CD14-positive monocyte (primary cell): ENCODE data around the gene CD36. TPM values are rescaled to one million over a fixed set of nuclear protein-coding genes. Genes with fewer than 3 reads are reported as not detected.

Experiments used
- DNase-seq, 3 donors: peaks; one replicate each; pipeline ENCODE4 v3.0.0-alpha.2; 2011 to 2022
- H2AFZ ChIP-seq: 2 replicates; pipeline ENCODE4 v1.6.0; 2012; ENCODE audit warnings: mild to moderate bottlenecking, low read depth, low read length, inconsistent platforms; ENCODE audit not compliant: insufficient read depth, poor library complexity, severe bottlenecking
- H3K27ac ChIP-seq, 2 donors: 1 replicate in 1 of 2; 2 replicates in 1 of 2; pipeline ENCODE4 v1.5.1; 2012 to 2013; ENCODE audit warnings: low read length in 2 of 2, control low read depth in 1 of 2, inconsistent platforms in 1 of 2, low read depth in 1 of 2, mild to moderate bottlenecking in 1 of 2
- H3K27me3 ChIP-seq, 2 donors: one replicate each; pipeline versions ENCODE4 v1.6.0 to v1.6.1; 2011 to 2013; ENCODE audit warnings: low read length in 2 of 2; ENCODE audit not compliant: control insufficient read depth in 2 of 2, insufficient read depth in 2 of 2
- H3K36me3 ChIP-seq, 2 donors: replicated peaks in 1 of 2; 1 replicate in 1 of 2; 2 replicates in 1 of 2; pipeline versions ENCODE4 v1.5.1 to v1.6.1; 2012 to 2013; ENCODE audit warnings: low read length in 2 of 2, control low read depth in 1 of 2, inconsistent platforms in 1 of 2, mild to moderate bottlenecking in 1 of 2; ENCODE audit not compliant: insufficient read depth in 2 of 2, control insufficient read depth in 1 of 2
- H3K4me1 ChIP-seq, 2 donors: 1 replicate in 1 of 2; 2 replicates in 1 of 2; pipeline versions ENCODE4 v1.5.1 to v1.6.1; 2012 to 2013; ENCODE audit warnings: low read length in 2 of 2, control low read depth in 1 of 2, inconsistent platforms in 1 of 2, mild to moderate bottlenecking in 1 of 2, moderate library complexity in 1 of 2; ENCODE audit not compliant: insufficient read depth in 2 of 2, control insufficient read depth in 1 of 2
- H3K4me2 ChIP-seq: replicated peaks from 2 replicates; pipeline ENCODE3; 2012; ENCODE audit warnings: low read length, moderate library complexity, mild to moderate bottlenecking; ENCODE audit not compliant: poor library complexity, severe bottlenecking; ENCODE audit errors: extremely low read depth
- H3K4me3 ChIP-seq, 3 experiments: fragments of 200-600 bp in 1 of 3; sonication (generic) in 1 of 3; replicated peaks in 1 of 3; 1 replicate in 2 of 3; 2 replicates in 1 of 3; pipeline ENCODE4 v1.5.1; 2011 to 2013; ENCODE audit warnings: low read length in 3 of 3, mild to moderate bottlenecking in 3 of 3, control low read depth in 2 of 3, low read depth in 2 of 3, inconsistent platforms in 1 of 3, moderate library complexity in 1 of 3
- H3K79me2 ChIP-seq: 2 replicates; pipeline ENCODE4 v1.6.0; 2012; ENCODE audit warnings: mild to moderate bottlenecking, control low read depth, inconsistent platforms, low read length, moderate library complexity; ENCODE audit not compliant: insufficient read depth
- H3K9ac ChIP-seq: 2 replicates; pipeline ENCODE4 v1.6.0; 2017; ENCODE audit warnings: low read length, mild to moderate bottlenecking; ENCODE audit not compliant: insufficient read depth, poor library complexity, severe bottlenecking
- H3K9me3 ChIP-seq, 2 donors: replicated peaks in 1 of 2; 1 replicate in 1 of 2; 2 replicates in 1 of 2; pipeline versions ENCODE4 v1.5.1 to v1.6.1; 2012 to 2013; ENCODE audit warnings: low read length in 2 of 2, control low read depth in 1 of 2; ENCODE audit not compliant: control insufficient read depth in 1 of 2, insufficient read depth in 1 of 2
- H4K20me1 ChIP-seq: 2 replicates; pipeline ENCODE4 v1.6.0; 2012; ENCODE audit warnings: mild to moderate bottlenecking, low read length, control low read depth, moderate library complexity; ENCODE audit not compliant: insufficient read depth
- H3K27ac Mint-ChIP-seq, 7 donors: one replicate each; pipeline ENCODE4 v1.8.0; 2020; ENCODE audit warnings: mild to moderate bottlenecking in 7 of 7, mixed read lengths in 7 of 7, moderate library complexity in 6 of 7, inconsistent platforms in 2 of 7
- H3K27me3 Mint-ChIP-seq, 3 donors: one replicate each; pipeline ENCODE4 v1.8.0; 2021 to 2022; ENCODE audit warnings: low read depth in 3 of 3, mild to moderate bottlenecking in 3 of 3, mixed read lengths in 3 of 3, moderate library complexity in 3 of 3, inconsistent platforms in 1 of 3
- H3K36me3 Mint-ChIP-seq, 2 donors: one replicate each; pipeline ENCODE4 v1.8.0; 2020; ENCODE audit warnings: mixed read lengths in 2 of 2, inconsistent platforms in 1 of 2, mild to moderate bottlenecking in 1 of 2
- H3K4me1 Mint-ChIP-seq: one replicate; pipeline ENCODE4 v1.8.0; 2020; ENCODE audit warnings: mild to moderate bottlenecking, mixed read lengths
- H3K4me3 Mint-ChIP-seq, 2 donors: one replicate each; pipeline ENCODE4 v1.8.0; 2020; ENCODE audit warnings: mild to moderate bottlenecking in 2 of 2, mixed read lengths in 2 of 2, moderate library complexity in 1 of 2
- H3K9me3 Mint-ChIP-seq, 7 donors: one replicate each; pipeline ENCODE4 v1.8.0; 2020 to 2022; ENCODE audit warnings: mixed read lengths in 7 of 7, mild to moderate bottlenecking in 6 of 7, moderate library complexity in 6 of 7, inconsistent platforms in 2 of 7
- CTCF ChIP-seq: fragments of 200-600 bp; IDR thresholded peaks from one replicate; pipeline ENCODE4 v1.8.0; 2022; ENCODE audit warnings: antibody characterized with exemption, mild to moderate bottlenecking
- WGBS: methylation state at CpG from one replicate; pipeline ENCODE4 v1.1.5; 2013; ENCODE audit warnings: missing lambda C conversion rate; ENCODE audit not compliant: insufficient coverage; 5-methylcytosine and 5-hydroxymethylcytosine counted together
- intact Hi-C, 2 donors: fragments of 100-400 bp; cut with micrococcal nuclease; formaldehyde crosslinking; loops; one replicate each; pipeline versions ENCODE4 v1.15.0 to v1.15.1; 2023
- polyA plus RNA-seq, 3 donors: library from polyadenylated mRNA; depleted of rRNA in 1 of 3; unstranded in 2 of 3; stranded (reverse) in 1 of 3; fragments of 300-500 nt in 2 of 3; fragments of >200 nt in 1 of 3; fragmentation: Illumina TruSeq in 2 of 3; gene quantifications; 1 replicate in 2 of 3; 2 replicates in 1 of 3; pipeline ENCODE4 v1.2.3, GENCODE V29; 2012 to 2021

The CD36 gene
- polyA plus RNA-seq, 3 donors = 735 to 1,210 (median 1,135) TPM

- intact Hi-C loops = no loop called here
- Histone ChIP-seq H4K20me1 (no peaks in the 10 kb centered on the region), H3K36me3 (no peaks in the 10 kb centered on the region), H3K4me1 (peaks cover 26 to 38% of the 10 kb centered on the region in 2 donors), H3K79me2 (no peaks in the 10 kb centered on the region), H3K4me2 (no peak overlapping the region), H3K27me3 (no peaks in the 10 kb centered on the region), H3K4me3 (no peak overlapping the region), H3K9me3 (no peaks in the 10 kb centered on the region), H3K9ac (no peak overlapping the region), H3K27ac (no peak overlapping the region), H2AFZ (no peak overlapping the region)
- Mint-ChIP-seq H3K4me3 (no peak overlapping the region), H3K9me3 (peaks cover 0 to 6% (median 0%) of the 10 kb centered on the region in 7 donors), H3K36me3 (peaks cover 0 to 2% of the 10 kb centered on the region in 2 donors), H3K27me3 (peaks cover 0 to 2% (median 0%) of the 10 kb centered on the region in 3 donors), H3K4me1 (peaks cover 33% of the 10 kb centered on the region), H3K27ac (no peak overlapping the region)
- DNase-seq = no peak
- TF ChIP-seq CTCF = no peak
- WGBS = no CpG with 5 or more reads among the region's 3 CpGs
Observed at GRCh38 chr7:80719261-80719660, 80.8 kb downstream of the CD36 start.

- Histone ChIP-seq H2AFZ (no peak overlapping the region), H3K79me2 (no peaks in the 10 kb centered on the region), H3K4me1 (peaks cover 28 to 45% of the 10 kb centered on the region in 2 donors), H3K9ac (no peak overlapping the region), H3K9me3 (no peaks in the 10 kb centered on the region), H3K27ac (peak overlapping the region in 1 of 2 donors; percentile 57), H3K36me3 (no peaks in the 10 kb centered on the region), H3K4me2 (no peak overlapping the region), H3K4me3 (no peak overlapping the region), H3K27me3 (no peaks in the 10 kb centered on the region), H4K20me1 (no peaks in the 10 kb centered on the region)
- Mint-ChIP-seq H3K27ac (peak overlapping the region in 2 of 7 donors; percentile 57 to 68), H3K36me3 (peaks cover 0 to 2% of the 10 kb centered on the region in 2 donors), H3K4me1 (peaks cover 36% of the 10 kb centered on the region), H3K4me3 (no peak overlapping the region), H3K9me3 (peaks cover 0 to 4% (median 0%) of the 10 kb centered on the region in 7 donors), H3K27me3 (peaks cover 0 to 2% (median 0%) of the 10 kb centered on the region in 3 donors)
- DNase-seq = no peak
- intact Hi-C loops = no loop called here
- WGBS = no CpG with 5 or more reads among the region's 3 CpGs
- no peak for TF ChIP-seq CTCF
Observed at GRCh38 chr7:80720146-80720545, 81.7 kb downstream of the CD36 start.
